Fibroblast of mammary gland (primary cell): ENCODE data around the gene ATP6V1G3.

ENCODE experiments used
- DNase-seq: peaks from one replicate; pipeline ENCODE4 v3.0.0-alpha.2; 2010; ENCODE audit warnings: low read depth
- H3K4me3 ChIP-seq: 2 replicates; pipeline ENCODE4 v1.5.1; 2011; ENCODE audit warnings: low read depth, mild to moderate bottlenecking, low read length, moderate library complexity; ENCODE audit not compliant: control insufficient read depth
- CTCF ChIP-seq: conservative IDR thresholded peaks from 2 replicates; pipeline ENCODE4 v1.5.1; 2011; ENCODE audit warnings: low read depth, low read length, inconsistent platforms; ENCODE audit not compliant: control insufficient read depth, insufficient read depth

ATP6V1G3 gene

GRCh38 chr1:198574325-198574724 lies 33.8 kb upstream of the ATP6V1G3 start:
- H3K4me3 ChIP-seq, result no peak overlapping the region
- TF ChIP-seq CTCF, result no peak
- no peak for DNase-seq

GRCh38 chr1:198564716-198565115 lies 24.2 kb upstream of the ATP6V1G3 start:
- DNase-seq, result no peak
- TF ChIP-seq CTCF, result no peak
- no peak overlapping the region for H3K4me3 ChIP-seq

- no peak for DNase-seq
- H3K4me3 ChIP-seq, result no peak overlapping the region
- no peak for TF ChIP-seq CTCF
Measured at GRCh38 chr1:198564157-198564556, 23.7 kb upstream of the ATP6V1G3 start.

- TF ChIP-seq CTCF, result no peak
- peak; percentile 11 for DNase-seq
Measured at GRCh38 chr1:198563583-198563982, 23.1 kb upstream of the ATP6V1G3 start.

GRCh38 chr1:198560161-198560560 lies 19.7 kb upstream of the ATP6V1G3 start:
- DNase-seq, result no peak
- TF ChIP-seq CTCF, result no peak
- H3K4me3 ChIP-seq, result no peak overlapping the region

More at GRCh38 chr1:198563583-198563982, 23.1 kb upstream of the ATP6V1G3 start:
- H3K4me3 ChIP-seq, result no peak overlapping the region

GRCh38 chr1:198559362-198559761 lies 18.9 kb upstream of the ATP6V1G3 start:
- no peak for DNase-seq
- no peak overlapping the region for H3K4me3 ChIP-seq

More at GRCh38 chr1:198559362-198559761, 18.9 kb upstream of the ATP6V1G3 start:
- TF ChIP-seq CTCF, result no peak
